T47D (cell line): ENCODE results near the gene HAUS8.
A peak's percentile ranks its signal among the peaks of the same experiment; 100 is the strongest.
"Not testable (repeated sequence)": the region's sequence is repeated elsewhere in the genome, so short reads cannot be mapped to it uniquely, and the experiment has no call there.

Experiments used
- DNase-seq, 2 experiments: peaks; one replicate each; pipeline versions ENCODE4 v3.0.0 to v3.0.0-alpha.2; 2011 to 2012; ENCODE audit warnings: low read depth in 1 of 2, low spot score in 1 of 2
- JUND ChIP-seq: IDR thresholded peaks from 2 replicates; pipeline ENCODE4 v1.6.1; 2012; ENCODE audit warnings: low read depth
- in situ Hi-C: cut with HindIII; loops from 2 replicates; pipeline ENCODE4 v1.10.0; 2016; ENCODE audit warnings: low sequenced_read_pairs, low pct_unique_long_range_greater_than_20kb

Gene HAUS8

GRCh38 chr19:17109962-17110598 lies 34.8 kb upstream of the HAUS8 start:
- in situ Hi-C loops = no loop called here
- no peak for TF ChIP-seq JUND
- DNase-seq = no peak

- no peak for DNase-seq
- no peak for TF ChIP-seq JUND
- in situ Hi-C loops = no loop called here
These were observed 34.0 kb upstream of the HAUS8 start for GRCh38 chr19:17109300-17109699.

GRCh38 chr19:17108453-17108784 lies 33.2 kb upstream of the HAUS8 start:
- no peak for TF ChIP-seq JUND
- in situ Hi-C loops = no loop called here

GRCh38 chr19:17107546-17108452 lies 32.5 kb upstream of the HAUS8 start:
- in situ Hi-C loops = no loop called here
- no peak for DNase-seq
- TF ChIP-seq JUND = no peak

More at GRCh38 chr19:17108453-17108784, 33.2 kb upstream of the HAUS8 start:
- no peak for DNase-seq

GRCh38 chr19:17106964-17107363 lies 31.7 kb upstream of the HAUS8 start:
- DNase-seq, in situ Hi-C loops: not testable (repeated sequence)

- DNase-seq = no peak
- in situ Hi-C loops = no loop called here
- TF ChIP-seq JUND = no peak
These were observed 30.3 kb upstream of the HAUS8 start for GRCh38 chr19:17105556-17105955.

GRCh38 chr19:17104679-17105078 lies 29.4 kb upstream of the HAUS8 start:
- TF ChIP-seq JUND = no peak
- in situ Hi-C loops = no loop called here
- no peak for DNase-seq

GRCh38 chr19:17103177-17103576 lies 27.9 kb upstream of the HAUS8 start:
- in situ Hi-C loops = no loop called here
- no peak for TF ChIP-seq JUND
- peak in 1 of 2 experiments; percentile 48 for DNase-seq

GRCh38 chr19:17101686-17102628 lies 26.7 kb upstream of the HAUS8 start:
- DNase-seq = no peak
- no peak for TF ChIP-seq JUND
- in situ Hi-C loops = no loop called here

- no peak for DNase-seq
- in situ Hi-C loops = no loop called here
- no peak for TF ChIP-seq JUND
These were observed 23.1 kb upstream of the HAUS8 start for GRCh38 chr19:17098326-17098725.

GRCh38 chr19:17097593-17098126 lies 22.4 kb upstream of the HAUS8 start:
- DNase-seq = no peak
- in situ Hi-C loops = no loop called here
- no peak for TF ChIP-seq JUND

- no peak for DNase-seq
- TF ChIP-seq JUND = no peak
- in situ Hi-C loops = no loop called here
These were observed 20.1 kb upstream of the HAUS8 start for GRCh38 chr19:17095141-17095919.

- DNase-seq, in situ Hi-C loops: not testable (repeated sequence)
These were observed 19.4 kb upstream of the HAUS8 start for GRCh38 chr19:17094694-17095093.
